GM18868 (cell line): ENCODE measurements around the gene BNIP1.

ENCODE experiments used
- ATAC-seq: cut with Tn5 transposase; IDR thresholded peaks from one replicate; pipeline ENCODE4 v1.9.1; 2021; ENCODE audit warnings: mild to moderate bottlenecking, moderate library complexity; ENCODE audit not compliant: unreplicated experiment

Gene BNIP1

DNA sequence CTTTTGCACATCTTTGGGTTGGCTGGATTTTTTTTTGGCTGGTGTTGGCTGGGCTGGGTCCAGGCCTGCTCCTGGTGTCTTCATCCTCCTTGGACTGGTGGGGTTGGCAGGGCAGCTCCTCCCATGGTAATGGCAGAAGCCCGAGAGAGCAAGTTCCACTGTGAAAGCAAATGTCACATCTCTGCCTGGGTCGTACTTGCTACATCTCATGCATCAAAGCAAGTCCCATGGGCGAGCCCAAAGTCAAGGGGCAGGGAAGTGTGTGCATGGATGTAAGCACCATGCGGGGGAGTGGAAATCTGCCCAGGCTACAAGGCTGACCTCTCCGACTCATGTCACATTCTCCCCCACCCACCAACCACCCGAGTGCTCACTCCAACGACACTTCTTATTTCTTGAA lies 64.0 kb downstream of the BNIP1 start:
- ATAC-seq: no peak

DNA sequence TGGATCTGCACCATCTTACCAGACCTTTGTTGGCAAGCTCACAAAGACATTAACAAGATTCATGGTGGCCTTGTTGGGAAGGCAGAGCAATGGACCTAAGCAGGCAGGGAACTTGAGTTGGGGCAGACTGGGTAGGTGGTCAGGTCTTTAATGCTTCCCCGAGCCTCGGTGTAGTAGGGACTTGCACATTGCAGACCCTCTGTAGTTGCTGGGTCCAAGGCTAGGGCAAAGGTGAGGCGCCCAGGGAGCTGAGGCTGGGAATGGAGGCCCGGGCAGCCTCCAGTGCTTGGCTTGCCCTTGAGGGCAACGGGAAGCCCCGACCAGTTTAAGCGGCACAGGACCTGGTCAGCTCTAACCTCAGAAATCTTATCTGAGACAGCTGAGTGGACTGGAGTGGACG lies 66.5 kb downstream of the BNIP1 start:
- no peak for ATAC-seq

DNA sequence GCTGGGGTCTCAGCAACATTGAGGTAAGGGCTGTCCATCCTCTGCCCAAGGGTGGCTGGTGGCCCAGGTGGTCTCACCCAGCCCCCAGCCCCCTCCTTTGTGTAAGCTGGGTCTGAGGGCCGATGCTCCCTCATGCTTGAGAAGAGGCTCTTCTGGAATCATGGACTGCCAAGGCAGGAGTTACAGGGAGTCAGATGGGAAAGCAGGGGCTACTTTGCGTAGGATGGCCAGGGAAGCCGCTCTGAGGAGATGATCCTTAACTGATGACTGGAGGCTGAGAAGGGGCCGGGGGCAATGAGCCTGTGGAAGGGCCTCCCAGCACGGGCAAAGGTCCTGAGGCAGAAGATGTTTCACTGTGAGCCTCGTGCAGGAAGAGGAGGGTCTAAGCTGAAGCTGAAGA lies 67.0 kb downstream of the BNIP1 start:
- ATAC-seq: no peak

DNA sequence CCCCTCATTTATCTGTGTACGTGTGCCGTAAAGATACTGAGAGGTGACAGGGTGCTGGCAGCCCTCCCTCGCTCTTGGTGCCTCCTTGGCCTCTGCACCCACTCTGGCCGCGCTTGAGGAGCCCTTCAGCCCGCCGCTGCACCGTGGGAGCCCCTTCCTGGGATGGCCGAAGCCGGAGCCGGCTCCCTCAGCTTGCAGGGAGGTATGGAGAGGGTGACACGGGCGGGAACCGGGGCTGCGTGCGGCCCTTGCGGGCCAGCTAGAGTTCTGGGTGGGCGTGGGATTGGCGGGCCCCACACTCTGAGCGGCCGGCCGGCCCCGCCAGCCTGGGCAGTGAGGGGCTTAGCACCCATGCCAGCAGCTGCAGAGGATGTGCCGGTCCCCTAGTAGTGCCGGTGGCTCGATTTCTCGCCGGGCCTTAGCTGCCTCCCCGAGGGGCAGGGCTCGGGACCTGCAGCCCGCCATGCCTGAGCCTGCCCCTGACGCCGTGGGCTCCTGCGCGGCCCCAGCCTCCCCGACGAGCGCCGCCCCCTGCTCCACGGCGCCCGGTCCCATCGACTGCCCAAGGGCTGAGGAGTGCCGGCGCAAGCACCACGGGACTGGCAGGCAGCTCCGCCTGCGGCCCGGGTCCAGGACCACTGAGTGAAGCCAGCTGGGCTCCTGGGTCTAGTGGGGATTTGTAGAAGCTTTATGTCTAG lies 69.1 kb downstream of the BNIP1 start:
- ATAC-seq: no peak
